ENCODE results near the gene SLC35F6. TPM values are rescaled to one million over a fixed set of nuclear protein-coding genes. Genes with fewer than 3 reads are reported as not detected.
"Not testable (repeated sequence)": the region's sequence is repeated elsewhere in the genome, so short reads cannot be mapped to it uniquely, and the experiment has no call there.

SLC35F6 gene
- total RNA-seq, 2 experiments from 2014 or later = 10.4 to 15.0 TPM

DNA sequence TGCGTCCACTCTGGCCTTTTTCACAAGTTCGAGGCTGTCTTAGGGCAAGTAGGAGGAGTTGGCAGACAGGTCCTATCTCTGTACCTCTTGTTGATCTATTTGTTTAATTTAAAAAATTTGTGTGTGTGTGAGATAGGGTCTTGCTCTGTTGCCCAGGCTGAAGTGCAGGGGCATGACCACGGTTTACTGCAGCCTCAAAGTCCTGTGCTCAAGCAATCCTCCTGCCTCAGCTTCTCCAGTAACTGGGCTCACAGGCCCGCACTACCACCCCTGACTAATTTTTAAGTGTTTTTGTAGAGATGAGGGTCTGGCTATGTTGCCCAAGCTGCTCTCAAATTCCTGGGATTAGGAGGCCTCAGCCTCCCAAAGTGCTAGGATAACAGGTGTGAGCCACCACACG lies 4.2 kb upstream of the SLC35F6 start:
- Histone ChIP-seq H2AFZ (ENCODE audit: low read length) (no peak overlapping the region), H3K4me2 (ENCODE audit: low read length) (no peak overlapping the region), H3K79me2 (ENCODE audit: insufficient read depth, low read depth, low read length) (peaks cover 3% of the 10 kb centered on the region; the same call in 1 of the 2 replicates), H4K20me1 (ENCODE audit: insufficient read depth, low read length) (no peaks in the 10 kb centered on the region), H3K9me2 (ENCODE audit: insufficient read depth, low read length) (no peaks in the 10 kb centered on the region), H3K9me3 (ENCODE audit: low read length) (no peaks in the 10 kb centered on the region), H3K27ac (ENCODE audit: low read depth, low read length, poor library complexity, severe bottlenecking) (no peak overlapping the region), H3K4me3 (ENCODE audit: low read depth, low read length, poor library complexity, severe bottlenecking) (no peak overlapping the region), H3K4me1 (ENCODE audit: insufficient read depth, low read length, poor library complexity, severe bottlenecking) (peaks cover 10% of the 10 kb centered on the region), H3K36me3 (ENCODE audit: insufficient read depth, low read length) (no peaks in the 10 kb centered on the region)
- ChIA-PET CTCF (ENCODE audit: unreplicated experiment) (no interaction called here), POLR2A (interaction anchor here (0.6 kb wide), 1 partner anchor 264 kb away, joined by 3 read pairs; no protein-coding TSS in a partner anchor)
- TF ChIP-seq CTCF (conservative IDR thresholded peaks at IDR 0.05; ENCODE audit: low read length) (no peak), EZH2phosphoT487 (IDR thresholded peaks at IDR 0.05; ENCODE audit: borderline replicate concordance, low read depth, low read length) (no peak)
- intact Hi-C loops (cut with micrococcal nuclease; ENCODE audit: unreplicated experiment) = no loop called here
- no TSS peak for BruUV-seq (replicated peaks)
- no peak for DNase-seq (ENCODE audit: low spot score)

DNA sequence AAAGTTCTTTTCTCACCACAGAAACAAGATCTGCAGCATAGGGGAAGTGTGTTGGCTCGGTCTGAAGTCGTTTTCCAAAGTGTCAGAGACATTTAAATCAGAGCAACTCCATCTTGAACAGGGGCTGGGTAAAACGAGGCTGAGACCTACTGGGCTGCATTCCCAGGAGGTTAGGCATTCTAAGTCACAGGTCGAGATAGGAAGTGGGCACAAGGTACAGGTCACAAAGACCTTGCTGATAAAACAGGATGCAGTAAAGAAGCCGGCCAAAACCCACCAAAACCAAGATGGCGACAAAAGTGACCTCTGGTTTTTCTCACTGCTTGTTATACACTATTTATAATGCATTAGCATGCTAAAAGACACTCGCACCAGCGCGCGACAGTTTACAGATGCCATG lies 3.1 kb upstream of the SLC35F6 start:
- CTCF ChIA-PET (ENCODE audit: unreplicated experiment); BruUV-seq (replicated peaks); H3K9me3 ChIP-seq (ENCODE audit: low read length); H3K4me3 ChIP-seq (ENCODE audit: low read depth, low read length, poor library complexity, severe bottlenecking); H3K27ac ChIP-seq (ENCODE audit: low read depth, low read length, poor library complexity, severe bottlenecking); intact Hi-C loops (cut with micrococcal nuclease; ENCODE audit: unreplicated experiment); H4K20me1 ChIP-seq (ENCODE audit: insufficient read depth, low read length); H3K4me2 ChIP-seq (ENCODE audit: low read length); DNase-seq (ENCODE audit: low spot score); H3K36me3 ChIP-seq (ENCODE audit: insufficient read depth, low read length); H3K9me2 ChIP-seq (ENCODE audit: insufficient read depth, low read length); POLR2A ChIA-PET; H2AFZ ChIP-seq (ENCODE audit: low read length); H3K79me2 ChIP-seq (ENCODE audit: insufficient read depth, low read depth, low read length): not testable (repeated sequence)
- H3K4me1 ChIP-seq (ENCODE audit: insufficient read depth, low read length, poor library complexity, severe bottlenecking) = peaks cover 11% of the 10 kb centered on the region

GRCh38 chr2:26763019-26763418 lies 1.1 kb upstream of the SLC35F6 start:
- Histone ChIP-seq H3K4me2 (ENCODE audit: low read length) (no peak overlapping the region), H3K79me2 (ENCODE audit: insufficient read depth, low read depth, low read length) (peaks cover 3% of the 10 kb centered on the region; the same call in 1 of the 2 replicates)
- BruUV-seq (replicated peaks) = no TSS peak

More at GRCh38 chr2:26763019-26763418, 1.1 kb upstream of the SLC35F6 start:
- intact Hi-C loops (cut with micrococcal nuclease; ENCODE audit: unreplicated experiment) = no loop called here
- H3K4me3 ChIP-seq (ENCODE audit: low read depth, low read length, poor library complexity, severe bottlenecking) = no peak overlapping the region
- no peak for TF ChIP-seq CTCF (conservative IDR thresholded peaks at IDR 0.05; ENCODE audit: low read length)
- no peak overlapping the region for H3K27ac ChIP-seq (ENCODE audit: low read depth, low read length, poor library complexity, severe bottlenecking)
- no peak for DNase-seq (ENCODE audit: low spot score)
- H3K4me1 ChIP-seq (ENCODE audit: insufficient read depth, low read length, poor library complexity, severe bottlenecking) = peaks cover 11% of the 10 kb centered on the region
- H3K9me3 ChIP-seq (ENCODE audit: low read length) = no peaks in the 10 kb centered on the region
- H2AFZ ChIP-seq (ENCODE audit: low read length) = no peak overlapping the region
- no peaks in the 10 kb centered on the region for H3K9me2 ChIP-seq (ENCODE audit: insufficient read depth, low read length)
- H4K20me1 ChIP-seq (ENCODE audit: insufficient read depth, low read length) = no peaks in the 10 kb centered on the region
- H3K36me3 ChIP-seq (ENCODE audit: insufficient read depth, low read length) = no peaks in the 10 kb centered on the region
- ChIA-PET POLR2A (no interaction called here), CTCF (ENCODE audit: unreplicated experiment) (no interaction called here)
